Midbrain (tissue), 1 donor: ENCODE results near the gene LTBP1.
"Not testable (repeated sequence)": the region's sequence is repeated elsewhere in the genome, so short reads cannot be mapped to it uniquely, and the experiment has no call there.

ENCODE experiments used
- DNase-seq: peaks from one replicate; lab custom pipeline; 2025; lab: John Stamatoyannopoulos, UW

Gene LTBP1

DNA sequence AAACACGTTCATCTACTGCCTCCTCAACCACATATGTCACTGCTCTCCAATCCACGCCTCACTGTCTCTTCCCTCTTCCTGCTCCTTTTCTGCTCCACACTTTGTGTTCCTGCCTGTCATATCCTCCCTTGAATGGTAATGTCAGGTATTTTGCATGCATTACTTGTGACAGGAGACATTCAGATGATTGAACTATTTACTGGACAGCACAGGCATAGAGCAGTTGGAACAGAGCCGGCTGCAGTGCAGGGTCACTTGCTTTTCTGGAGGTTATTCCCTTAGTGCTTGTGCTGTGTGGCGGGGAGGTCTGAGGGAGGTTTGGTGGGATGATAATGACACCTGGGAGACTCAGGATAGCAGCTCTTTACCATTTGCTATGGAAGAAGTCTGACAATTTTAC, 93.8 kb downstream of the LTBP1 start:
- DNase-seq: no peak

DNA sequence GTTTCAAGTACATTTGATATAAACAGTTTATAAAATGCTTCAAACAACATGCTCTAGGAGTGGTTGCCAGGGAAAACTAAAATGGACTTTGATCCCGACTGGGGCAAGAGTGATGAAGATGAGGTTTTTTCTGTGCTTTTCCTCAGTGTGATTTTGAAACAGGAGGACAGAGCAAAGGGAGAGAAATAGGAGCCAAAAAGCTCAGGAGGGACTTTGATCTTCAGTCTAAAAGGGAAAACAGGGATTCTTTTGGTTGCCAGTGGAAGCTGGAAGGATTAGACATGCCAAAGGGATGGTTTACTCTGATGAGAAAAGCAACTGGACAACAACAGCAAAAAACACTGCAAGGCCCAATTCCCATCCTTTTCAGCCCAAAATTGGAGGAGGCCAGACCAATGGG, 95.5 kb downstream of the LTBP1 start:
- no peak for DNase-seq

DNA sequence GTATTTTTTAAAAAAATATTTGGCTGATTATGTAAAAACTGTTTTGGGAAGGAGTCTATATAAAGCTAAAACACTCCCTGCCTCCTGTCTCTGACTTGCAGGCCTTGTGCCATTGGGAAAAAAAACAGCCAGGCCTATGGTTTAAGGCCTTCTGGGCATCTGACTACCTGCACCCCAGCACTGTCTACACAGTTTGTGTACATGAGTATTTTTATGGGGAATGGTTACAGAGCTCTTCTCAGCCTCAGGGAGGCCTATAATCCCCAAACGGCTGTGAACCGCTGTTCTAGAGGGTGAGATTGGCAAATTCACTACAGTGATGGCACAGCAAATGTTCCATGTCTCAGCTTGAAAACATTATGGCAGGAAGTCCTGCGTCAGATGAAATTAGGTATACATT, 96.1 kb downstream of the LTBP1 start:
- no peak for DNase-seq

DNA sequence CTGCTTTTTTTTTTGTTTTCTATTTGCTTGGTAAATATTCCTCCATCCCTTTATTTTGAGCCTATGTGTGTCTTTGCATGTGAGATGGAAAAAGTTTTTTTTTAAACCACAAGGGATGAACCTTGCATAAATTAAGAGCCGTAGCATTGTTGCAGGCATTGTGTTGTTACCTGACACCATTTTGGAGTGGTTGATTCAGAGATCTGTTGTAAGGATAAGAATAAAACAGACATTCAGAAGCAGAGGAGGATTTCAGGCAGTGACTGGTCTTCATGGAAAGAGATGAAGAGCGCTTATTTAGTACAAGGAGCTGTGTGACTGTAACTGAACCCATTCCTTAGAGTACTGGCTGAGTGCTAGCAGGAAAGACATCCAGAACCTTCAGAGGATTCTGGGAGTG, 101.2 kb downstream of the LTBP1 start:
- no peak for DNase-seq

DNA sequence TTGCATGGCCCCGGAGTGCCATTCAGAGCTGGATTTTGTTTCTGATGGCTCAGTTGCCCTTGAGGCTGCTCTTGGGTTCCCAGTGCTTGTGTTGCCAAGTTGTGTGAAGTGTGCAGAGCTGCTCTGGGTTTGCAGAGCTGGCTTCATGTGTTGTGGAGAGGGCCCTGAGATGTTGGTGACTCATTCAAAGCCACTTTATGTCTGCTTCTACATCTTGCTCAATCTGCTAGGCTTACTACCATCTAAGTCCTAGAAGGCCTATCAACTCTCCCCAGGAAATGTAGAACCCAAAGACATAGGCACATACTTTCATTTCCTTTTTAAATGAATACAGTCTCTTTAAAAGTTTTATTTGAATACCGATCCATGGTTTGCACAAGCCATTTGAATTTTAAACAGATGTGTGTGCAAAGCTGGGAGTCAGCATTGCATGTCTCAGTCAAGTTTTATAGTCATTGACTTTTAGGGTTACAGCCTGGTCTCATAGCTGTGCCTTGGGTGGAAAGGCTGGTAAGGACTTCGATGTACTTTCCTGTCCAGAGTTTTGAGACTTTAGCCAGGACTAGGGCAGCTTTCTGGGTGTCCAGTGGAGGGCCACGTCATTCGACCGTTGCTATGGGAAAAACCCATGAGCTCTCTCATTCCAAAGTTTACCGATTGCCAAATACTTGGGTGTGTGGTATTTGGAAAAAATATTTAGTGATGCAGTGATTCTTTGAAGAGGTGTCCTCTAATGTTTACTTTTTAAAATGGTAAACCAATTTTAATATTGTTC, 105.0 kb downstream of the LTBP1 start:
- no peak for DNase-seq

DNA sequence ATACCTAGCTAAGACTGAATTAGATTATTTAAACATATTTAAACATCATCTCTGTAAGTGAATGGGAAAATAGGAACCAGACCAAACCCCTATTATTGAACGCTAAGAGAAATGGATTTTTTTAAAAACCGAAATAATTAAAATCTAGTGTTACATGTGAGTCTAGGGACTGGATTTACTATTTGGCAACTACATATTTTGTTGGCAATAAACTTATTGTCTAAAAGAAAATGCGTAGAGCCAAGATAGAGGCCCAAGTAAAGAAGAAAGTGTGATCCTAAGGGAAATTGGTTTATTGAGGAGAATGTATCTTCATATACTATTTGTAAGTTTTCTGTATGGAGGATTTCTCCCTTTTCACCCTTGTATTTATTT, 105.6 kb downstream of the LTBP1 start:
- DNase-seq: no peak

DNA sequence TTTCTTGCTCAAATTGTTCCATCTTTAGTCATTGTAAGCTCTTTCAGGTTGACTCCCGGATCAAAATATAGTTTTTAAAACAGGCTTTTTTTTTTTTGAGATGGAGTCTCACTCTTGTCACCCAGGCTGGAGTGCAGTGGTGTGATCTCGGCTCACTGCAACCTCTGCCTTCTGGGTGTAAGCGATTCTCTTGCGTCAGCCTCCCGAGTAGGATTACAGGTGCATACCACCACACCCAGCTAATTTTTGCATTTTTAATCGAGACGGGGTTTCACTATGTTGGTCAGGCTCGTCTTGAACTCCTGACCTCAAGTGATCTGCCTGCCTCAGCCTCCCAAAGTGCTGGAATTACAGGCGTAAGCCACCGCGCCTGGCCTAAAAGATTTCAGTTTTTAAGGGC, 106.0 kb downstream of the LTBP1 start:
- not testable (repeated sequence) for DNase-seq

DNA sequence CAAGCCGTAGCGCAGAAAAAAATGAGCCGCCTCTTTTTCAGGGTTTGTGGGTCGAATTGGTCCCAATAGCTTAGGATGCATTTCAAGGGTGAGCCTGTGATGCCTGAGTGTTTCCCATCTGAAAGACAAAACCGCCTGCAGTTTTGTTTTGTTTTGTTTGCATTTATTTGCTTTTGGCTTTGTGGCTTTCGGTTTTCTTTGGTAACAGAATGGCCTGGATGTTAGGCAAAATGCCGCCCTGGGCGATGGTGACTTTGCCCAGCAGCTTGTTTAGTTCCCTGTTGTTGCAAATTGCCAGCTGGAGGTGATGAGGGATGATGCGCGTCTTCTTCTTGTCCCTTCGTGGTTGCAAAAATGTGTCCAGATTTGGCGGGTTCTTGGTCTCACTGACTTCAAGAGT, 109.4 kb downstream of the LTBP1 start:
- DNase-seq: no peak

DNA sequence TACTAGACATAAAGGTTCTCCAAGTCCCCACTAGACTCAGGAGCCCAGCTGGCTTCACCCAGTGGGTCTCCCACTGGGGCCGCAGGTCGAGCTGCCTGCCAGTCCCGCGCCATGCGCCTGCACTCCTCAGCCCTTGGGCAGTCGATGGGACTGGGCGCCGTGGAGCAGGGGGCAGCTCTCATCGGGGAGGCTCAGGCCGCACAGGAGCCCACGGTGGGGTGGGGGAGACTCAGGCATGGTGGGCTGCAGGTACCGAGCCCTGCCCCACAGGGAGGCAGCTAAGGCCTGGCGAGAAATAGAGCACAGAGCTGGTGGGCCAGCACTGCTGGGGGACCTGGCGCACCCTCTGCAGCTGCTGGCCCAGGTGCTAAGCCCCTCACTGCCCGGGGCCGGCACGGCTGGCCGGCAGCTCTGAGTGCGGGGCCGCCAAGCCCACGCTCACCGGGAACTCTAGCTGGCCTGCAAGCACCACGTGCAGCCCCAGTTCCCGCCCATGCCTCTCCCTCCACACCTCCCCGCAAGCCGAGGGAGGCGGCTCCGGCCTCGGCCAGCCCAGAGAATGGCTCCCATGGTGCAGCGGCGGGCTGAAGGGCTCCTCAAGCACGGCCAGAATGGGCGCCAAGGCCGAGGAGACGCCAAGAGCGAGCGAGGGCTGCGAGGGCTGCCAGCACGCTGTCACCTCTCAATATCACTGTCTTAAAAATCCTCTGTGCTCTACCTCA, 110.7 kb downstream of the LTBP1 start:
- not testable (repeated sequence) for DNase-seq

DNA sequence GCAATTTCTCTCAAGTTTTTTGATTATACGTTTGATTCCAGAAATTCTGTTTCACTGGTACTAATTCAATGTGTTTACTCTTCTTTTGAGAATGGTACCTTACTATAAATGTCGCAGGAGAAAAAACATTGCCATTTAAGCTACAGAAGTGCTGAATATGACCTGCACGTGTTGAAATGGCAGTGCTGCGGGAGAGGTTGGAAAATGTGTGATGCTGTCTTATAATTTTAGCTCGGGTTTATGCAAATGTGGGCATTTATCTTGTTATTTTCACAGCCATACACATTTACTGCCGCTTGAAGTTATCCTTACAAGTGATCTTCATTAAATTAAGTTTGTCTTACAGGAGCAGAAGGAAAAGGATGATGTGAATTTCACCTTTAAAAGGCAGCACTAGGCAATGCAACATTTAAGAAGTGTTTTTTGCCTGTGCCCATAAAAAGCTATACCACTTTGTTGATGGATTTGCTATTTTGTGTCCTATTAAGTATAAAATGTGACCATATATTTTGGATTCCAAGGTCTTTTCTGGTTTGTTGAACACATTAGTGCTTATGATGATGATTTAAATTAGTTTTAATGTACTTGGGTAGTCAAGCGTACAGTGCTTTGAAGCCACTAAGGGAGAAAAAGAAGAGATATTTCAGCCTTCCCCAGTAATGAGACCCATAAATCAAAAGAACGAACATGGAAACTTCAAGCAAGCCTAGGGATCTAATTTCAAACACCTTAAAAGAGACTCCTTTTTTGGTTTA, 112.1 kb downstream of the LTBP1 start:
- DNase-seq: no peak

DNA sequence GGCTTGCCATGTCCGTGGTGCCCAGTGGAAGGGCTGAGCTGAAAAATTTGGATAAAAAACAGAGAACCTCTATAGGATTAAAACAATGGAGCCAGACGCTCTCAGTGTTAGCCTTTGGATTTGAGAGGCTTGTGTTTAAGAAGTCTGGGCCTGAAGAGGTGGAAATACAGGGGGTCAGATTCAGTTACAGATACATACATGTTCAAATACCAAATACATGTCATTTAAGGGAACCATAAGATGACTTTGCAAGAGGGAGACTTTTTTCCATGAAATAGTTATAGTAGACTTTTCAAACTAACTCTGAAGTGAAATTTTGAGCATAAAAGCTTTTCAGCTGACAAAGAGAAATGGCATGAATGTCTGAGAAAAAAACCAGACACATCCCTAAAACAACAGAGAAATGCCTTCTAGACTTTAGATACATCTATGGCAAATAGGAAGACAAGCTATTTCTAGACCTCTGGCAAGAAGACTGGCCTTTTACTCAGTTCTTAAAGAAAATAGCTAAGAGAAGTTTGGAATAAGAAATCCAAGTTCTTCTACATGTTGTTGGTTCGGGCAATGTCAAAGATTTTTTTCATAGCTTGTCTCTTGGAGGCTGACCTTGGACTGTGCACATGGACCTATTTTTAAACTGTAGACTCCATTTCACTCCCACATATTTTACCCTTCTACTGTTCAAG, 112.9 kb downstream of the LTBP1 start:
- DNase-seq: no peak

DNA sequence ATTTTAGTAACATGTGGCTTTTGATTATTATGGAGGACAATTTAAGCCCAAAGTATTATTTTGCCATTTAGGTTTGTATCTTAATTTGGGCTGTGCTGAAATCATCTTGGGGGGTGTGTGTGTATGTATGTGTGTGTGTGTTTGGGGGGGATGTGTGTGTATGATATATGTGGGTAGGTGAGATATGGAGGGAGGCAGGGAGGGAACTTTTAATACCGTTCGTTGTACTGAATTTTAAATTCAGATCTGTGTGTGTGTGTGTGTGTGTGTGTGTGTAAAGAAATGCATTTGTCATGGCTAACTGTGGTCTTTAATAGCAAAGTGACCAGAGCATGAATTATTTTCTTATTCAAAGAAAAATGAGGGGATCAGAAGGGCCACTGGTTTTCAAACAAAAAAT, 113.7 kb downstream of the LTBP1 start:
- DNase-seq: no peak

DNA sequence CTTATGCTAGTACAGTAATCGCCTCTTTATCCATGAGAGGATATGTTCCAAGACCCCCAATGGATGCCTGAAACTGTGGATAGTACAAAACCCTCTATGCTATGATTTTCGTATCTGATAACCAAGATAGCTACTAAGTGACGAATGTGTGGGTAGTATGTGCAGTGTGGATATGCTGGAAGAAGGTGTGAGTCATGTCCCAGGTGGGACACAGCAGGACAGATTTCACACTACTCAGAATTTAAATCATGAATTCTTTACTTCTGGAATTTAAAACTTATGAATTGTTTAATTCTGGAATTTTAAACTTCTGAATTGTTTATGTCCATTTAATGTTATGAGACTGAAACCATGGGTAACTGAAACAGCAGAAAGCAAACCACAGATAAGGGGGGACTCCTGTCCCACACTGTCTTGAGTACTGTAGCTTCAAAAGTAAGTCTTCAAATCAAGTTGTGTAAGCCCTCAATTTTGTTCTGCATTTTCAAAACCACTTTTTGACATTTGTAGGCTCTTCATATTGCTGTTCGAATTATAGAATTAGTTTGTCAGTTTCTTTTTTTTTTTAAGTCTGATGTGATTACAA, 116.0 kb downstream of the LTBP1 start:
- no peak for DNase-seq

DNA sequence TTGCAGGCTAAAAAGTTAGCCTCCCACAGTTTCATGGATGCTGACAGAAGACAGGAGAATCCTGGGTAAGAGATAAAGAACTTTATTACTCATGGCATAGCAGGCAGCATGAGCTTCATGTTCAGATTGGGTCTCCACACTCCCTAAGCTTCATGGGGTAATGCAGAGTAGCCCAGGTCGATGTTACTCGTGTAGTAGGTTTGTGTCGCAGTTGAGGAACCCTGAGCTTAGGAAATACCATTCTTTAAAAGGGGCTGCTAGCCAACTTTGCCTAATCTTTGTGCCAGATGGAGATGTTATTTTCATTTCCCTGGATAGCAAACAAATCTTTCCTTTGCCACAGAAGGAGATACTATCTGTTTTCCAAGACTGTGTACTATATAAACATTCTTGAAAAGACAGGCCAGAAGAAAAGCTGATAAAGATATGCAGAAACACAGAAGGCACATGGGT, 117.6 kb downstream of the LTBP1 start:
- no peak for DNase-seq

DNA sequence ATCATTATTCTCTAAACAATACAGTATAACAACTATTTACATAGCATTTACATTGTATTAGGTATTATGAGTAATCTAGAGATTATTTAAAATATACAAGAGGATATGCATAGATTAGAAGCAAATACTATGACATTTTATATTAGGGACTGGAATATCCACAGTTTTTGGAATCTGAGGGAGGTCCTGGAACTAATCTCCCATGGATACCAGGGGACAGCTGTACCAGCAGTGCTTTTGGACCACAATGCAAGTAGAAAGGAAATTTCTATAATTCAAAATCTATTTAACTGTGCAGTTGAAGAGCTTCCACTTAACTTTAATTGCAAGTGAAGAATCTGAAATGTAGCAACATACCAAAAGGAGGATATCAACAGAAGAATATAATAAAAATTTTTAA, 120.8 kb downstream of the LTBP1 start:
- DNase-seq: no peak

DNA sequence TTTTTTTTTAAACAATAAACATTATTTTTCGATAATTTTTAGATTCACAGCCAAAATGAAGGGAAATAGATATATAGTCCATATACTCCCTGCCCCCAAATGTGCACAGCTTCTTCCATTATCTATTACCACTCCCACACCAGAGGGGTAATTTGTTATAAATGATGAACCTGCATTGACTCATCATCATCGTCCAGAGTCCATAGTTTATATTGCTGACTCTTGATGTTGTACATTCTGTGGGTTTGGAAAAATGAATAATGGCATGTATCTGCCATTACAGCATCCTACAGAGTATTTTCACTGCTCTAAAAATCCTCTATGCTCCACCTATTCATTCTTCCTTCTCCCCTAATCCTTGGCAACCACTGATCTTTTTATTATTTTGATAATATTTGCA, 121.5 kb downstream of the LTBP1 start:
- DNase-seq: no peak

DNA sequence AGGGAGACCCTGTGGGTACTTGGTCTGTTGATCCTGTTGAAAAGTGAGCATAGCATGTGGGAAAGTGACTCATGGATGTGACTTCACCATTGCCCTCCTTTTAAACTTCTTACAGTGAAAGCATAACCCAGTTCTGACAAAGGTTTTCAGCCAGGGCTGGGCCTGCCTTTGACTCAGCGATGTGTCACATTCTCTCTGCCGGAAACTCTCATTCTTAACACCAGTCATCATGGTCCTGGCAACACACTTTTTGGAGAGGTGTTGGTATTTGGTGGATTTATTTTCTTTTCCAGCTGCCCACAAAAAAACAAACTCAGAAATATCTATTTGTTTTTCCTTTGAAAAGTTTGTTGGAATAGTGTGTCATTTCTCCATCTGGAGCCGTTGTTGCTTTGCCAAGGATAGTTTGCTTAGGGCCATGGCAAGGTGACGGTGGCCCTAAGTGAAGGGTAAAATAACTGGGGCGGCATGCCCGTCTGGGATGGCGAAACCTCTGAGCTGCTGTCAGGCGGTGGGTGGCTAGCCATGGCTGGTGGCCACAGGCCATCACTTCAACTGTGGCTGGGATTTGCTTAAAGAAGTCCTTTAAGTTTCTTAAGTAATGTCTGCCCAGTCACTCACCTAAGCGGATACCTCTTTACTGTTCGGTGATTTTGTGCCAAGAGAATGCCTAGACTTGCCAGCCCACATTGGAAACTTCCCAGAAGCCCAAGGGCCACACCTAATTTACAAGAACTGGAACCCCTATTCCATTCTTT, 123.3 kb downstream of the LTBP1 start:
- no peak for DNase-seq

DNA sequence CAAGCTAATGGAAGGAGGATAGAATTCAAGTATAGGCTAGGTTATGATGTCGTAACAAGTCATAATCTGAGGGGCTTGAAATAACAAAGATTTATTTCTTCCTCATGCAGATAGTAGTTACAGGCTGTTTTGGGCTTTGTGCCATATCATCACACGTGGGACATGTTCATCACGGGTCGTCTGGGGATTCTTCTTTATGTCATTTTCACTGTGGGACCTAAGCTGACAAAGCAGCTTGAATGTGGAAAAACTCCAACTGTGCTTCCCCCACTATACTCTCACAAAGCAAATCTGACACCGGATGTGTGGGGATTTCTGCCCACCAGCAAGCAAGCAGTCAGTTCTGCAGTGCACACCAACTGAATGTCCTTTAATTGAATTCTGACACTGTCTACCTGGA, 124.8 kb downstream of the LTBP1 start:
- no peak for DNase-seq

DNA sequence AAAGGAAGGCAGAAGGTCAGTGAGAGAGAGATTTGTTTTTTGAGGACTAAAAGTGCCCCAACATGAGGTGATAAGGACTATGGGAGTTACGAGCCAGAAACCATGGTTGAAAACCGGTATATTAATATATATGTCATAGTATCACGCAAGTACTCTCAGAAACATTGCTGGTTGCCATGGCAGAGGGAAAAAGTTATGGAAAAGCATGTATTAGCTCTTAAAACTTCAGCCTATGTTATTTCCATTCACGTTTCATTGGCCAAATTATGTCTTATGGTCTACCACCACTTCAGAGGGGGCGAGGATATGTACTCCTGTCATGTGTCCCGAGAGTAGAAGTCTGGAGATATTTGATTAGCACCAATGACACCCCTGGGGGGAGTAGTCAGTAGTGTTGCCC, 125.9 kb downstream of the LTBP1 start:
- no peak for DNase-seq

DNA sequence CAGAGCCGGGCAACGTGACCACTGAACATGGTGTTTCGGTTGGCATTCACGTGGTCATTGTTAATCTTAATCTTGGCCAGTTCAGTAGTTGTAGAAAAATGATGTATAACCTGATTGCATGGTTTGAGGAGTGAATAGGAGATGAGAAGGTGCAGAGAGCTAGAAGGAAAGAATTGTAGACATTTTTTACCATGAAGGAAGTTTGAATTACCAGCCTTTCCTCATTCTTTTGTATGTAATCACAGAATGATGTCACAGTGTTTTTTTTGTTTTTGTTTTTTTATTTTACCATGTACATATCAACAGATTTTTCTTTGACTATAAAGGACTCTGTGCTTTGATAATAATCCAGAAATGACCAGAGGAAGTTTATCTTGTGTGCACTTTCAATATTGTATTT, 126.3 kb downstream of the LTBP1 start:
- DNase-seq: no peak

DNA sequence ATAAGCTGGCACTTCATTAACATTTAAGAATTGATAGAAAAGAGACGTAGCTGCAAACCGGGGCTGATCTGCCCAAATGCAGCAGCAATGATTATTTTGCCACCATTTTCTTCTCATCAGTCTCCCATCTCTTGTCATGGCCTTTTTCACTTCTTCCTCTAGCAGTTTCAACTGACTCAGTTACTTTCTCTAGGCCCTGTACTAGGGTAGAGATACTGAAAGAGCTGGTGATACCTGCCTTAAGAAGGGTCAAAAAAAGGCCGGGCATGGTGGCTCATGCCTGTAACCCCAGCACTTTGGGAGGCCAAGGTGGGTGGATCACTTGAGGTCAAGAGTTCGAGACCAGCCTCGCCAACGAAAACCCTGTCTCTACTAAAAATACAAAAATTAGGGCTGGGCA, 127.4 kb downstream of the LTBP1 start:
- no peak for DNase-seq
